BLaER1 treated with 17β-estradiol and CSF1 and Interleukin-3, amounts not matched to agents 10 nM and 100 nM (cell line): ENCODE results near the gene BCORL1.
A peak's percentile ranks its signal among the peaks of the same experiment; 100 is the strongest.

Source experiments
- H3K27ac ChIP-seq, 11 experiments: shearing (Covaris generic); formaldehyde crosslinking; 2 replicates each; pipeline ENCODE4 v1.8.1; 2022
- H3K27me3 ChIP-seq, 11 experiments: shearing (Covaris generic); formaldehyde crosslinking; 2 replicates each; pipeline ENCODE4 v1.8.1; 2022
- H3K36me3 ChIP-seq, 11 experiments: shearing (Covaris generic); formaldehyde crosslinking; 2 replicates each; pipeline ENCODE4 v1.8.1; 2022
- H3K4me1 ChIP-seq, 10 experiments: shearing (Covaris generic); formaldehyde crosslinking; 2 replicates each; pipeline ENCODE4 v1.8.1; 2022
- H3K4me2 ChIP-seq, 11 experiments: shearing (Covaris generic); formaldehyde crosslinking; 2 replicates each; pipeline ENCODE4 v1.8.1; 2022
- H3K4me3 ChIP-seq, 10 experiments: shearing (Covaris generic); formaldehyde crosslinking; 2 replicates each; pipeline ENCODE4 v1.8.1; 2022
- H3K9ac ChIP-seq, 11 experiments: shearing (Covaris generic); formaldehyde crosslinking; 2 replicates each; pipeline ENCODE4 v1.8.1; 2022
- H3K9me3 ChIP-seq, 11 experiments: shearing (Covaris generic); formaldehyde crosslinking; replicated peaks in 1 of 11; 2 replicates each; pipeline ENCODE4 v1.8.1; 2022
- H4K20me1 ChIP-seq, 11 experiments: shearing (Covaris generic); formaldehyde crosslinking; 2 replicates each; pipeline ENCODE4 v1.8.1; 2022
- Cebpa-rat ChIP-seq, 11 experiments: shearing (Covaris generic); IDR thresholded peaks; 2 replicates each; pipeline ENCODE4 v1.8.1; 2022

BCORL1 gene, protein sequence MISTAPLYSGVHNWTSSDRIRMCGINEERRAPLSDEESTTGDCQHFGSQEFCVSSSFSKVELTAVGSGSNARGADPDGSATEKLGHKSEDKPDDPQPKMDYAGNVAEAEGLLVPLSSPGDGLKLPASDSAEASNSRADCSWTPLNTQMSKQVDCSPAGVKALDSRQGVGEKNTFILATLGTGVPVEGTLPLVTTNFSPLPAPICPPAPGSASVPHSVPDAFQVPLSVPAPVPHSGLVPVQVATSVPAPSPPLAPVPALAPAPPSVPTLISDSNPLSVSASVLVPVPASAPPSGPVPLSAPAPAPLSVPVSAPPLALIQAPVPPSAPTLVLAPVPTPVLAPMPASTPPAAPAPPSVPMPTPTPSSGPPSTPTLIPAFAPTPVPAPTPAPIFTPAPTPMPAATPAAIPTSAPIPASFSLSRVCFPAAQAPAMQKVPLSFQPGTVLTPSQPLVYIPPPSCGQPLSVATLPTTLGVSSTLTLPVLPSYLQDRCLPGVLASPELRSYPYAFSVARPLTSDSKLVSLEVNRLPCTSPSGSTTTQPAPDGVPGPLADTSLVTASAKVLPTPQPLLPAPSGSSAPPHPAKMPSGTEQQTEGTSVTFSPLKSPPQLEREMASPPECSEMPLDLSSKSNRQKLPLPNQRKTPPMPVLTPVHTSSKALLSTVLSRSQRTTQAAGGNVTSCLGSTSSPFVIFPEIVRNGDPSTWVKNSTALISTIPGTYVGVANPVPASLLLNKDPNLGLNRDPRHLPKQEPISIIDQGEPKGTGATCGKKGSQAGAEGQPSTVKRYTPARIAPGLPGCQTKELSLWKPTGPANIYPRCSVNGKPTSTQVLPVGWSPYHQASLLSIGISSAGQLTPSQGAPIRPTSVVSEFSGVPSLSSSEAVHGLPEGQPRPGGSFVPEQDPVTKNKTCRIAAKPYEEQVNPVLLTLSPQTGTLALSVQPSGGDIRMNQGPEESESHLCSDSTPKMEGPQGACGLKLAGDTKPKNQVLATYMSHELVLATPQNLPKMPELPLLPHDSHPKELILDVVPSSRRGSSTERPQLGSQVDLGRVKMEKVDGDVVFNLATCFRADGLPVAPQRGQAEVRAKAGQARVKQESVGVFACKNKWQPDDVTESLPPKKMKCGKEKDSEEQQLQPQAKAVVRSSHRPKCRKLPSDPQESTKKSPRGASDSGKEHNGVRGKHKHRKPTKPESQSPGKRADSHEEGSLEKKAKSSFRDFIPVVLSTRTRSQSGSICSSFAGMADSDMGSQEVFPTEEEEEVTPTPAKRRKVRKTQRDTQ (N-terminal part only)

DNA sequence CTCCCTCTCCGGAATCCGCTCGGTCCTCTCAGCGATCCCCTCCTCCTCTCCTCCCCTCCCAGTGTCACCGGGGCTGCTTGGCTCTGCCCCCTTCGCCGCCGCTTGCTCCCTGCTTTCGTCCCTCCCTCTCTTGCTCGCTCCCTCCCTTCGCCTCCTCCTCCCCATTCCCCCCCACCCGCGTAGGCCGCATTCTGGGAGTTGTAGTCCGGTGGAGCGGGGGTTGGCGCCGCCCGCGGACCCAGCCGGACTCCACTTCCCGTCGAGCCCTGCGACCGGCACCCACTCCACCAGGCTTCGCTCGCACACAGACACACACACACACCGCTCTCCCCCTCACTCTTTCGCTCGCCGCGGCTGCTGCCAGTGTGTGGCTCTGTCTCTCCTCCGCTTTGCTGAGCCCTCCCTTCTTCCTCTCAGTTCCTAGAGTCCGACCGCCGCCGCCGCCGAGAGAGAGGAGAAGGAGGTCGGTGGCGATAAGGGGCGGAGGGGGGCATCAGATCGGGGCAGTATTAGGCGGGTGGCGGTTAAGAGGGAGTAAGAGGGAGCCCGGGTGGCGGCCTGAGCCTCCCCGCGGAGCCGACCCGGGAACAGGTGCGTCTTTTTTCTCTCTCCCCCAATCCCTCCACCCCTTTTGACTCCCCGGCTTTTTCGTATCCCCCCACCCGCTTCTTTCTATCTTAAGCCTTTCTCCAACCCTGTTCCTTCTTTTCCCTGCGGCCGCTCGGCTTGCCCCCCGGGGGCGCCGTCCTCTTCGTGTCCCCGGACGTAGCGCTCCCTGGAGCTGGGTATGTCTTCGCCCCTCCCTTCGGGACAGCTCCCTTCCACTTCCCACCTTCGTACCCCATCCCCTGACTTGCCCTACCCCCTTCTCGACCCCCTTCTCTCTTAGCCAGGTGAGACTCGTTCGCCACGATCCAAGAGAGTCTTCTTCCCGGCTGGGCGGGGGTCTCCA lies at the start of gene BCORL1:
Gene BCORL1, plus strand, starts transcription at position 336 of the 952 bp plus-strand sequence. CDS start 22,597 bp downstream, outside the sequence.
- peak within 1 kb of the TSS in 9 of 11 experiments; percentile 28 to 71 (median 60); a peak in 11 of 22 replicates for H3K27ac ChIP-seq
- peak within 1 kb of the TSS in 10 of 11 experiments; percentile 62 to 84 (median 76); a peak in 20 of 22 replicates for H3K9ac ChIP-seq
- peak within 1 kb of the TSS in 5 of 10 experiments; percentile 63 to 74 (median 66); a peak in 13 of 20 replicates for H3K4me3 ChIP-seq
- H3K4me1 ChIP-seq: peaks cover 20 to 36% (median 29%) of the 10 kb centered on the region in 10 experiments; a peak in 19 of 20 replicates
- H3K36me3 ChIP-seq: no peaks in the 10 kb centered on the region
- peaks cover 0 to 28% (median 9%) of the 10 kb centered on the region in 11 experiments; a peak in 12 of 22 replicates for H3K9me3 ChIP-seq
- peaks cover 16 to 42% (median 30%) of the 10 kb centered on the region in 11 experiments for H3K27me3 ChIP-seq
- peak within 1 kb of the TSS; percentile 75 to 90 (median 84) for H3K4me2 ChIP-seq
- no peak for TF ChIP-seq Cebpa-rat (IDR thresholded peaks at IDR 0.05)
- peaks cover 0 to 34% (median 30%) of the 10 kb centered on the region in 11 experiments; a peak in 17 of 22 replicates for H4K20me1 ChIP-seq

DNA sequence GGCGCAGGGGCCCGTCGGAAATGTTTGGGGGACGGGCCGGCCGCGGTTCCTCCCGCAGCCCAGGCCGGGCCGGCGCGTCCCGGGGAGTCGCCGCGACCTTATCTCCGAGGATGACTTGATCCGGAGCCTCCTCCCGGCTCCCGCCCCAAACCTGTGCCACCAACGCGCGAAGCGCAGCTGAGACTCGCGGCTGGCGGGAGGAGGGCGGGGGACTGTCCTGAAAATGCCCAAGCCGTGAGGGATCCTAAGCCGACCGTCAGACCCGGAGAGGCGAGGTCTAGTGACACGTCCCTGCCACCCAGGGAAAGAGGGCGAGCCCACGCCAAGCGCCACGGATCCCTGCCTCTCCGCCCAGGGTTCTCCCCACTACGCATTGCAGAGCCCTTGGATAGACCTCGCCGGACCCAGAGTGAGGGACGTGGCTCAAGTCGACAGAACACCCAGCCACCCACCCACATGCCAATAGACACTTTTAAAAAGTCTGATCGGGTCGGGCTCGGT lies 49.6 kb upstream of the BCORL1 start:
- Histone ChIP-seq H4K20me1 (peaks cover 0 to 11% (median 0%) of the 10 kb centered on the region in 11 experiments; a peak in 3 of 22 replicates), H3K27ac (peak overlapping the region; percentile 19 to 74 (median 56); a peak in 18 of 22 replicates), H3K4me1 (peaks cover 0 to 3% (median 0%) of the 10 kb centered on the region in 10 experiments; a peak in 4 of 20 replicates), H3K4me3 (peak overlapping the region; percentile 51 to 71 (median 62)), H3K9me3 (peaks cover 0 to 8% (median 7%) of the 10 kb centered on the region in 11 experiments; a peak in 8 of 22 replicates), H3K4me2 (peak overlapping the region; percentile 70 to 88 (median 81)), H3K9ac (peak overlapping the region; percentile 69 to 78 (median 76)), H3K27me3 (peaks cover 35 to 75% (median 63%) of the 10 kb centered on the region in 11 experiments), H3K36me3 (peaks cover 0 to 21% (median 12%) of the 10 kb centered on the region in 11 experiments; a peak in 14 of 22 replicates)
- no peak for TF ChIP-seq Cebpa-rat (IDR thresholded peaks at IDR 0.05)

DNA sequence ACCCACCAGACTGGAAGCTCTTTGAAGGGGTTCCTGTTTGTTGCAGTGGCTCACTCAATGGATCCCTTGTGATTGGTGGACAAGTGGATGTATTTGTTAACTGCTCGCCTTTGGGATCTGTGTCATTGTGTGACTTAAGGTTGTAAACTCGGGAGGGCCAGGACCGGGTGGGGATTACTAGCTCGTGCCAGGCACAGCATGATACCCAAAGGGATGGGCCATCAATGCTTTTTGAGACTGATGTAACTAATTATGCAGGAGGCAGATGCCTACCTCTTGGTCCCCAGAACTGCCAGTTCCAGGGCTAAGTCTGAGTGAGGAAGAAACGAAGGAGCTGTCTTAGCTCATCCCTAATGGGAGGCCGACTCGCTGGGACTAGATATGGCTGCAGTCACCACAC lies 48.7 kb upstream of the BCORL1 start:
- Histone ChIP-seq H3K27me3 (peaks cover 35 to 76% (median 61%) of the 10 kb centered on the region in 11 experiments; a peak in 21 of 22 replicates), H3K27ac (no peak overlapping the region), H3K9me3 (peaks cover 0 to 8% (median 7%) of the 10 kb centered on the region in 11 experiments; a peak in 8 of 22 replicates), H3K4me1 (peaks cover 0 to 3% (median 0%) of the 10 kb centered on the region in 10 experiments; a peak in 4 of 20 replicates), H4K20me1 (peaks cover 0 to 11% (median 0%) of the 10 kb centered on the region in 11 experiments; a peak in 3 of 22 replicates), H3K36me3 (peaks cover 0 to 17% (median 9%) of the 10 kb centered on the region in 11 experiments; a peak in 13 of 22 replicates), H3K4me3 (no peak overlapping the region), H3K9ac (no peak overlapping the region), H3K4me2 (no peak overlapping the region)
- no peak for TF ChIP-seq Cebpa-rat (IDR thresholded peaks at IDR 0.05)

DNA sequence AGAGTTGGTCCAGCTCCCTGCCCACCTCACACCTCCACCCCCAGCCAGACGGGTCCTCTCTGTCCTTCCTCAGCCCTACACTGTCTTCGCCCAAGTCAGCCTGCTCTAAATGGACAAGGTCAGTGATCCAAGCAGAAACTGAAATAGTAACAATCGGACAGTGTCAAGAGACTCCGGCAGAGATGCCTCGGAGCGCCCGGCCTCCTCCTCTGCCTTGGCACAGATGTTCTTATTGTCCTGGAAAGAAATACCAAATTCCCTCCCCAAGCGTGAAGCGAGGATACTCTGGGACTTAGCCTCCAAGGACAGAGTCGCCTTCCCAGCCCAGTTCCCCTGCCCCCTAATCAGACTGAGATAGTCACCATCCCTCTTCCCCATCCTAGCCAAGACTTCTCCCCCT lies 48.0 kb upstream of the BCORL1 start:
- H3K9me3 ChIP-seq: peaks cover 0 to 8% (median 7%) of the 10 kb centered on the region in 11 experiments; a peak in 8 of 22 replicates
- TF ChIP-seq Cebpa-rat (IDR thresholded peaks at IDR 0.05): no peak
- H3K27me3 ChIP-seq: peaks cover 32 to 76% (median 59%) of the 10 kb centered on the region in 11 experiments
- no peak overlapping the region for H3K9ac ChIP-seq
- H3K36me3 ChIP-seq: peaks cover 0 to 9% (median 2%) of the 10 kb centered on the region in 11 experiments; a peak in 7 of 22 replicates
- H3K4me3 ChIP-seq: no peak overlapping the region
- H3K27ac ChIP-seq: no peak overlapping the region
- peaks cover 0 to 6% (median 0%) of the 10 kb centered on the region in 11 experiments; a peak in 1 of 22 replicates for H4K20me1 ChIP-seq
- H3K4me2 ChIP-seq: no peak overlapping the region
- H3K4me1 ChIP-seq: peaks cover 0 to 3% (median 0%) of the 10 kb centered on the region in 10 experiments; a peak in 4 of 20 replicates

DNA sequence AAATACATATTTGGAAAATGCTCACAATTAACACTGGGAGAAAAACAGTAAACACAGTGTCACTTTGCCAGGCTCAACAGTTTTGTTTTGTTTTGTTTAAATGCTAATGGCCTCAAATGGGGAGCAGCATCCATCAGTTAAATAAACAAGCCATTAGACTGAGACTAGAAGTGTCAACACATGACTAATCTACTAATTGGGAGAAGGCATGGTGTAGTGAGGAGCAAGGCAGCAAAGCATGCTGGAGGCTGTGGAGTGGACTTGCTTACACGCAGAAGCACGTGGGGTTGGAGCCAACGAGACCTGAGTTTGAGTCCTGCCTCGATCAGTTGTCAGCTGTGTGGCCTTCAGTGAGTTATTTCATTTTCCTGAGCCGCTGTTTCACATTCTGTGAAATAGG lies 47.5 kb upstream of the BCORL1 start:
- Histone ChIP-seq H4K20me1 (peaks cover 0 to 6% (median 0%) of the 10 kb centered on the region in 11 experiments; a peak in 1 of 22 replicates), H3K4me2 (no peak overlapping the region), H3K36me3 (peaks cover 0 to 4% (median 0%) of the 10 kb centered on the region in 11 experiments; a peak in 2 of 22 replicates), H3K4me3 (no peak overlapping the region), H3K9ac (no peak overlapping the region), H3K27ac (no peak overlapping the region), H3K9me3 (peaks cover 0 to 8% (median 7%) of the 10 kb centered on the region in 11 experiments; a peak in 8 of 22 replicates), H3K4me1 (peaks cover 0 to 3% (median 0%) of the 10 kb centered on the region in 10 experiments; a peak in 4 of 20 replicates), H3K27me3 (peaks cover 32 to 76% (median 62%) of the 10 kb centered on the region in 11 experiments)
- no peak for TF ChIP-seq Cebpa-rat (IDR thresholded peaks at IDR 0.05)

DNA sequence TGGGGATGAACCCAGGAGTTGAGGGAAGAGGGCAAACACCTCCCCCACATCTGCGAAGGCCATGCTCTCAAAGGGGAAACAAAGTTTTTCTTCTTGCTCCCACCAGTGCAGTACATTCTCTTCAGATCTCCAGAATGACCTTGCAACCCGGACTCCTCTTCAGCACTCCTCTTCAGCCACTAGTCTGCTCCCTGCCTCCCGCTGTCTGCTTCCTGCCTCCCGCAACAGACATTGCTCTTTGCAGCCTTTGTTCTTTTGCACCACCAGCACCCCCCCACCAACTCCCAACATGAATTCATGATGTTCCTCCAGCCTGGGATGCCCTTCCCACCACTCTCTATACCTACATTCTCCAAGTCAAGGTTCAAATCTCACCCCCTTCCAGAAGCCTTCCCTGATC lies 44.4 kb upstream of the BCORL1 start:
- no peaks in the 10 kb centered on the region; a peak in 2 of 20 replicates for H3K4me1 ChIP-seq
- peaks cover 0 to 6% (median 0%) of the 10 kb centered on the region in 11 experiments; a peak in 2 of 22 replicates for H4K20me1 ChIP-seq
- H3K9me3 ChIP-seq: peaks cover 0 to under 1% (median under 1%) of the 10 kb centered on the region in 11 experiments; a peak in 4 of 22 replicates
- H3K27ac ChIP-seq: no peak overlapping the region
- H3K27me3 ChIP-seq: peaks cover 27 to 78% (median 65%) of the 10 kb centered on the region in 11 experiments
- H3K36me3 ChIP-seq: no peaks in the 10 kb centered on the region
- no peak overlapping the region for H3K4me3 ChIP-seq
- TF ChIP-seq Cebpa-rat (IDR thresholded peaks at IDR 0.05): no peak
- H3K9ac ChIP-seq: no peak overlapping the region
- no peak overlapping the region for H3K4me2 ChIP-seq
